Measurements from ENCODE around the gene ZNF462.

DNA sequence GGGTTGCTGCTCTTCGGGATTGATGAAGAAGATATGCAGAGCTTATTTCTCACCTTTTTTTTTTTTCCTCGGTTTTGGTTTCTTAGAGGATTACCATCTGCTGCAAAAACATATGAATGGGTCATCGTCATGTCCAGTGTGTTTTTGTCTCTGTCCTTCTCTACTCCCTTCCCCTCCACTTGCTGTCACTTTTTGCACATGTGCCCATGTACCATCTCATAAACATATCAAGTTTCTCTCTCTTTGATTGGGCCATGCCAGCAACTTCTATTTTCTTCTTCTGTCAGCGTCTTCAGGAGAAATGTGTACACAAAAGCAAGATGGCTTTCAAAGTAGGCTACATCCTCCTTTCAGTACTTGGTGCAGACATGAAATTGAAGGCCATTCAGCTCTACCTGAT, 57.1 kb downstream of the ZNF462 start:
- TF ChIP-seq EP300 (IDR thresholded peaks at IDR 0.05; ENCODE audit: borderline replicate concordance) (no peak), CREB1 (IDR thresholded peaks at IDR 0.05; ENCODE audit: low read depth) (no peak)

All from Ishikawa (cell line).